ENCODE data around the gene TPD52L2.
"Not testable (repeated sequence)": the region's sequence is repeated elsewhere in the genome, so short reads cannot be mapped to it uniquely, and the experiment has no call there.

The TPD52L2 gene

GRCh38 chr20:63855363-63856097 lies 9.5 kb upstream of the TPD52L2 start:
- no peak for DNase-seq (ENCODE audit: low spot score)

GRCh38 chr20:63856098-63856511 lies 9.0 kb upstream of the TPD52L2 start:
- DNase-seq (ENCODE audit: low spot score): no peak

GRCh38 chr20:63857764-63858392 lies 7.2 kb upstream of the TPD52L2 start:
- DNase-seq (ENCODE audit: low spot score): no peak

GRCh38 chr20:63858393-63859165 lies 6.5 kb upstream of the TPD52L2 start:
- DNase-seq (ENCODE audit: low spot score): no peak

- DNase-seq (ENCODE audit: low spot score): no peak
Observed at GRCh38 chr20:63859166-63859699, 5.8 kb upstream of the TPD52L2 start.

GRCh38 chr20:63860325-63861051 lies 4.6 kb upstream of the TPD52L2 start:
- no peak for DNase-seq (ENCODE audit: low spot score)

GRCh38 chr20:63861365-63861934 lies 3.6 kb upstream of the TPD52L2 start, which contains the start of gene ABHD16B:
Gene ABHD16B, plus strand, starts transcription at chr20:63861498. Its CDS starts 43 bp downstream, at chr20:63861541.
- no peak for DNase-seq (ENCODE audit: low spot score)

- DNase-seq (ENCODE audit: low spot score): no peak
Observed at GRCh38 chr20:63861981-63862901, 2.8 kb upstream of the TPD52L2 start.

GRCh38 chr20:63863021-63863797 lies 1.9 kb upstream of the TPD52L2 start:
- DNase-seq (ENCODE audit: low spot score): no peak

- peak; percentile 91 for DNase-seq (ENCODE audit: low spot score)
Observed at GRCh38 chr20:63863798-63864544, 1.1 kb upstream of the TPD52L2 start.

GRCh38 chr20:63864545-63864977 lies 509 bp upstream of the TPD52L2 start:
- no peak for DNase-seq (ENCODE audit: low spot score)

- DNase-seq (ENCODE audit: low spot score): not testable (repeated sequence)
Observed at GRCh38 chr20:63867042-63867441, 2.0 kb downstream of the TPD52L2 start.

- DNase-seq (ENCODE audit: low spot score): no peak
Observed at GRCh38 chr20:63868264-63868663, 3.2 kb downstream of the TPD52L2 start.

- no peak for DNase-seq (ENCODE audit: low spot score)
Observed at GRCh38 chr20:63873477-63873971, 8.5 kb downstream of the TPD52L2 start.

- DNase-seq (ENCODE audit: low spot score): not testable (repeated sequence)
Observed at GRCh38 chr20:63874241-63874640, 9.2 kb downstream of the TPD52L2 start.

GRCh38 chr20:63876489-63877036 lies 11.5 kb downstream of the TPD52L2 start:
- DNase-seq (ENCODE audit: low spot score): no peak

GRCh38 chr20:63877755-63878470 lies 12.8 kb downstream of the TPD52L2 start:
- no peak for DNase-seq (ENCODE audit: low spot score)
